ENCODE results near the gene ATP11B. TPM values are rescaled to one million over a fixed set of nuclear protein-coding genes. Genes with fewer than 3 reads are reported as not detected.
A peak's percentile ranks its signal among the peaks of the same experiment; 100 is the strongest.

Gene ATP11B
- total and polyA plus RNA-seq, 9 of the 15 experiments (the other 6 are each of a cell fraction or from before 2014, with no cell fraction given): 11.9 to 68.7 (median 41.8) TPM

- TF ChIP-seq, protein P1, sequence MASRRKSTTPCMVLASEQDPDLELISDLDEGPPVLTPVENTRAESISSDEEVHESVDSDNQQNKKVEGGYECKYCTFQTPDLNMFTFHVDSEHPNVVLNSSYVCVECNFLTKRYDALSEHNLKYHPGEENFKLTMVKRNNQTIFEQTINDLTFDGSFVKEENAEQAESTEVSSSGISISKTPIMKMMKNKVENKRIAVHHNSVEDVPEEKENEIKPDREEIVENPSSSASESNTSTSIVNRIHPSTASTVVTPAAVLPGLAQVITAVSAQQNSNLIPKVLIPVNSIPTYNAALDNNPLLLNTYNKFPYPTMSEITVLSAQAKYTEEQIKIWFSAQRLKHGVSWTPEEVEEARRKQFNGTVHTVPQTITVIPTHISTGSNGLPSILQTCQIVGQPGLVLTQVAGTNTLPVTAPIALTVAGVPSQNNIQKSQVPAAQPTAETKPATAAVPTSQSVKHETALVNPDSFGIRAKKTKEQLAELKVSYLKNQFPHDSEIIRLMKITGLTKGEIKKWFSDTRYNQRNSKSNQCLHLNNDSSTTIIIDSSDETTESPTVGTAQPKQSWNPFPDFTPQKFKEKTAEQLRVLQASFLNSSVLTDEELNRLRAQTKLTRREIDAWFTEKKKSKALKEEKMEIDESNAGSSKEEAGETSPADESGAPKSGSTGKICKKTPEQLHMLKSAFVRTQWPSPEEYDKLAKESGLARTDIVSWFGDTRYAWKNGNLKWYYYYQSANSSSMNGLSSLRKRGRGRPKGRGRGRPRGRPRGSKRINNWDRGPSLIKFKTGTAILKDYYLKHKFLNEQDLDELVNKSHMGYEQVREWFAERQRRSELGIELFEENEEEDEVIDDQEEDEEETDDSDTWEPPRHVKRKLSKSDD (conservative IDR thresholded peaks at IDR 0.05; ENCODE audit: low read length): no peak
- TF ChIP-seq MCM2 (IDR thresholded peaks at IDR 0.05; ENCODE audit: low read depth) (no peak), SMAD3 (CRISPR knock-in tag; conservative IDR thresholded peaks at IDR 0.05) (no peak), TCF3 (CRISPR knock-in tag; IDR thresholded peaks at IDR 0.05) (no peak), MEIS2 (IDR thresholded peaks at IDR 0.05; ENCODE audit: partially characterized antibody) (no peak)
Measured at GRCh38 chr3:182948305-182948704, 155.0 kb downstream of the ATP11B start (continued).

- ChIA-PET CTCF (ENCODE audit: low intra/inter-chr PET ratio) (no interaction called here), POLR2A (interaction anchor here (0.6 to 1.4 kb wide), 2 partner anchors 11 to 200 kb away, joined by 3 read pairs; no protein-coding TSS in a partner anchor)
- 100% methylated on average over 1 of the region's 1 CpG for WGBS (ENCODE audit: insufficient coverage, low coverage, missing lambda C conversion rate)
- no peaks in the 10 kb centered on the region for H3K9me1 ChIP-seq (ENCODE audit: control insufficient read depth, insufficient read depth, low read length)
- H3K27me3 ChIP-seq (ENCODE audit: control insufficient read depth in 2 of 2, insufficient read depth in 2 of 2, low read length in 2 of 2): no peaks in the 10 kb centered on the region
- FAIRE-seq (no peak), ATAC-seq (no peak), DNase-seq (ENCODE audit: extremely low read depth in 1 of 4, low spot score in 3 of 4) (no peak)
- in situ Hi-C loops (cut with MboI): no loop called here
- no peaks in the 10 kb centered on the region for H3K9me3 ChIP-seq (replicated peaks; ENCODE audit: control insufficient read depth, insufficient read depth, low read depth, low read length)
- no peaks in the 10 kb centered on the region; a peak in 2 of 5 replicates for H3K4me1 ChIP-seq (replicated peaks in 1 of 2; ENCODE audit: control insufficient read depth in 2 of 2, insufficient read depth in 2 of 2, low read length in 2 of 2)
- BruUV-seq (replicated peaks): no TSS peak
- no peak overlapping the region for H3K27ac ChIP-seq (ENCODE audit: extremely low read depth, low read depth, low read length)
- H3K79me2 ChIP-seq (ENCODE audit: control insufficient read depth, insufficient read depth, low read length): no peaks in the 10 kb centered on the region
- H2AFZ ChIP-seq (ENCODE audit: low read depth, low read length): no peak overlapping the region
- no peak overlapping the region for H3K4me2 ChIP-seq (ENCODE audit: insufficient read depth, low read length)
- H4K20me1 ChIP-seq (replicated peaks; ENCODE audit: control insufficient read depth, insufficient read depth, low read length): no peaks in the 10 kb centered on the region
- H3K4me3 ChIP-seq: no peak overlapping the region
- intact Hi-C loops (cut with micrococcal nuclease): no loop called here
- H3K36me3 ChIP-seq (ENCODE audit: control insufficient read depth, insufficient read depth, low read length): peaks cover 53% of the 10 kb centered on the region
- H3K9ac ChIP-seq (ENCODE audit: insufficient read depth in 1 of 2, low read depth in 2 of 2, low read length in 2 of 2): no peak overlapping the region
- TF ChIP-seq ZNF316 (IDR thresholded peaks at IDR 0.05) (peak; percentile 88), ZNF239 (CRISPR knock-in tag; IDR thresholded peaks at IDR 0.05) (no peak)
- TF ChIP-seq, protein P2, sequence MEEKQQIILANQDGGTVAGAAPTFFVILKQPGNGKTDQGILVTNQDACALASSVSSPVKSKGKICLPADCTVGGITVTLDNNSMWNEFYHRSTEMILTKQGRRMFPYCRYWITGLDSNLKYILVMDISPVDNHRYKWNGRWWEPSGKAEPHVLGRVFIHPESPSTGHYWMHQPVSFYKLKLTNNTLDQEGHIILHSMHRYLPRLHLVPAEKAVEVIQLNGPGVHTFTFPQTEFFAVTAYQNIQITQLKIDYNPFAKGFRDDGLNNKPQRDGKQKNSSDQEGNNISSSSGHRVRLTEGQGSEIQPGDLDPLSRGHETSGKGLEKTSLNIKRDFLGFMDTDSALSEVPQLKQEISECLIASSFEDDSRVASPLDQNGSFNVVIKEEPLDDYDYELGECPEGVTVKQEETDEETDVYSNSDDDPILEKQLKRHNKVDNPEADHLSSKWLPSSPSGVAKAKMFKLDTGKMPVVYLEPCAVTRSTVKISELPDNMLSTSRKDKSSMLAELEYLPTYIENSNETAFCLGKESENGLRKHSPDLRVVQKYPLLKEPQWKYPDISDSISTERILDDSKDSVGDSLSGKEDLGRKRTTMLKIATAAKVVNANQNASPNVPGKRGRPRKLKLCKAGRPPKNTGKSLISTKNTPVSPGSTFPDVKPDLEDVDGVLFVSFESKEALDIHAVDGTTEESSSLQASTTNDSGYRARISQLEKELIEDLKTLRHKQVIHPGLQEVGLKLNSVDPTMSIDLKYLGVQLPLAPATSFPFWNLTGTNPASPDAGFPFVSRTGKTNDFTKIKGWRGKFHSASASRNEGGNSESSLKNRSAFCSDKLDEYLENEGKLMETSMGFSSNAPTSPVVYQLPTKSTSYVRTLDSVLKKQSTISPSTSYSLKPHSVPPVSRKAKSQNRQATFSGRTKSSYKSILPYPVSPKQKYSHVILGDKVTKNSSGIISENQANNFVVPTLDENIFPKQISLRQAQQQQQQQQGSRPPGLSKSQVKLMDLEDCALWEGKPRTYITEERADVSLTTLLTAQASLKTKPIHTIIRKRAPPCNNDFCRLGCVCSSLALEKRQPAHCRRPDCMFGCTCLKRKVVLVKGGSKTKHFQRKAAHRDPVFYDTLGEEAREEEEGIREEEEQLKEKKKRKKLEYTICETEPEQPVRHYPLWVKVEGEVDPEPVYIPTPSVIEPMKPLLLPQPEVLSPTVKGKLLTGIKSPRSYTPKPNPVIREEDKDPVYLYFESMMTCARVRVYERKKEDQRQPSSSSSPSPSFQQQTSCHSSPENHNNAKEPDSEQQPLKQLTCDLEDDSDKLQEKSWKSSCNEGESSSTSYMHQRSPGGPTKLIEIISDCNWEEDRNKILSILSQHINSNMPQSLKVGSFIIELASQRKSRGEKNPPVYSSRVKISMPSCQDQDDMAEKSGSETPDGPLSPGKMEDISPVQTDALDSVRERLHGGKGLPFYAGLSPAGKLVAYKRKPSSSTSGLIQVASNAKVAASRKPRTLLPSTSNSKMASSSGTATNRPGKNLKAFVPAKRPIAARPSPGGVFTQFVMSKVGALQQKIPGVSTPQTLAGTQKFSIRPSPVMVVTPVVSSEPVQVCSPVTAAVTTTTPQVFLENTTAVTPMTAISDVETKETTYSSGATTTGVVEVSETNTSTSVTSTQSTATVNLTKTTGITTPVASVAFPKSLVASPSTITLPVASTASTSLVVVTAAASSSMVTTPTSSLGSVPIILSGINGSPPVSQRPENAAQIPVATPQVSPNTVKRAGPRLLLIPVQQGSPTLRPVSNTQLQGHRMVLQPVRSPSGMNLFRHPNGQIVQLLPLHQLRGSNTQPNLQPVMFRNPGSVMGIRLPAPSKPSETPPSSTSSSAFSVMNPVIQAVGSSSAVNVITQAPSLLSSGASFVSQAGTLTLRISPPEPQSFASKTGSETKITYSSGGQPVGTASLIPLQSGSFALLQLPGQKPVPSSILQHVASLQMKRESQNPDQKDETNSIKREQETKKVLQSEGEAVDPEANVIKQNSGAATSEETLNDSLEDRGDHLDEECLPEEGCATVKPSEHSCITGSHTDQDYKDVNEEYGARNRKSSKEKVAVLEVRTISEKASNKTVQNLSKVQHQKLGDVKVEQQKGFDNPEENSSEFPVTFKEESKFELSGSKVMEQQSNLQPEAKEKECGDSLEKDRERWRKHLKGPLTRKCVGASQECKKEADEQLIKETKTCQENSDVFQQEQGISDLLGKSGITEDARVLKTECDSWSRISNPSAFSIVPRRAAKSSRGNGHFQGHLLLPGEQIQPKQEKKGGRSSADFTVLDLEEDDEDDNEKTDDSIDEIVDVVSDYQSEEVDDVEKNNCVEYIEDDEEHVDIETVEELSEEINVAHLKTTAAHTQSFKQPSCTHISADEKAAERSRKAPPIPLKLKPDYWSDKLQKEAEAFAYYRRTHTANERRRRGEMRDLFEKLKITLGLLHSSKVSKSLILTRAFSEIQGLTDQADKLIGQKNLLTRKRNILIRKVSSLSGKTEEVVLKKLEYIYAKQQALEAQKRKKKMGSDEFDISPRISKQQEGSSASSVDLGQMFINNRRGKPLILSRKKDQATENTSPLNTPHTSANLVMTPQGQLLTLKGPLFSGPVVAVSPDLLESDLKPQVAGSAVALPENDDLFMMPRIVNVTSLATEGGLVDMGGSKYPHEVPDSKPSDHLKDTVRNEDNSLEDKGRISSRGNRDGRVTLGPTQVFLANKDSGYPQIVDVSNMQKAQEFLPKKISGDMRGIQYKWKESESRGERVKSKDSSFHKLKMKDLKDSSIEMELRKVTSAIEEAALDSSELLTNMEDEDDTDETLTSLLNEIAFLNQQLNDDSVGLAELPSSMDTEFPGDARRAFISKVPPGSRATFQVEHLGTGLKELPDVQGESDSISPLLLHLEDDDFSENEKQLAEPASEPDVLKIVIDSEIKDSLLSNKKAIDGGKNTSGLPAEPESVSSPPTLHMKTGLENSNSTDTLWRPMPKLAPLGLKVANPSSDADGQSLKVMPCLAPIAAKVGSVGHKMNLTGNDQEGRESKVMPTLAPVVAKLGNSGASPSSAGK (IDR thresholded peaks at IDR 0.05): no peak
Measured at GRCh38 chr3:182949688-182950087, 156.4 kb downstream of the ATP11B start.
